ENCODE results near the gene ILK. TPM values are rescaled to one million over a fixed set of nuclear protein-coding genes. Genes with fewer than 3 reads are reported as not detected.

Gene ILK
- total and polyA plus RNA-seq, 2 of the 13 experiments (the other 11 are each of a cell fraction or from before 2014, with no cell fraction given): 70.3 to 108 TPM

GRCh38 chr11:6619004-6619745 lies 15.6 kb downstream of the ILK start, which contains the start of gene TPP1 (continued):
- 0 out of 2 replicates have a peak, but pooled peaks have one; percentile 39 for TF ChIP-seq ZNF253 (CRISPR knock-in tag; IDR thresholded peaks at IDR 0.05; ENCODE audit: borderline replicate concordance)
- peak; percentile 69; the same call in 1 of the 2 replicates for TF ChIP-seq KMT2A (CRISPR knock-in tag; IDR thresholded peaks at IDR 0.05)
- TF ChIP-seq ZNF205 (CRISPR knock-in tag; IDR thresholded peaks at IDR 0.05): peak; percentile 67; the same call in 1 of the 2 replicates
- no peak for TF ChIP-seq NBN (conservative IDR thresholded peaks at IDR 0.05)
- TF ChIP-seq NR2F6 (IDR thresholded peaks at IDR 0.05): no peak
- TF ChIP-seq NR2F6 (CRISPR knock-in tag; IDR thresholded peaks at IDR 0.05): peak; percentile 27; the same call in 1 of the 2 replicates
- no peak for TF ChIP-seq ZNF780A (CRISPR knock-in tag; IDR thresholded peaks at IDR 0.05)
- 0 out of 2 replicates have a peak, but pooled peaks have one; percentile 37 for TF ChIP-seq ETV5 (CRISPR knock-in tag; IDR thresholded peaks at IDR 0.05; ENCODE audit: borderline replicate concordance)
- no peak; the same call in 1 of the 2 replicates for TF ChIP-seq ZMAT3 (CRISPR knock-in tag; conservative IDR thresholded peaks at IDR 0.05)
- TF ChIP-seq, protein P1, sequence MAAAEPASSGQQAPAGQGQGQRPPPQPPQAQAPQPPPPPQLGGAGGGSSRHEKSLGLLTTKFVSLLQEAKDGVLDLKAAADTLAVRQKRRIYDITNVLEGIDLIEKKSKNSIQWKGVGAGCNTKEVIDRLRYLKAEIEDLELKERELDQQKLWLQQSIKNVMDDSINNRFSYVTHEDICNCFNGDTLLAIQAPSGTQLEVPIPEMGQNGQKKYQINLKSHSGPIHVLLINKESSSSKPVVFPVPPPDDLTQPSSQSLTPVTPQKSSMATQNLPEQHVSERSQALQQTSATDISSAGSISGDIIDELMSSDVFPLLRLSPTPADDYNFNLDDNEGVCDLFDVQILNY (CRISPR knock-in tag; conservative IDR thresholded peaks at IDR 0.05): no peak
- peak; percentile 96 for TF ChIP-seq CREM (IDR thresholded peaks at IDR 0.05)
- peak; percentile 52; the same call in 1 of the 2 replicates for TF ChIP-seq CREM (CRISPR knock-in tag; IDR thresholded peaks at IDR 0.05)
- TF ChIP-seq, protein P2, sequence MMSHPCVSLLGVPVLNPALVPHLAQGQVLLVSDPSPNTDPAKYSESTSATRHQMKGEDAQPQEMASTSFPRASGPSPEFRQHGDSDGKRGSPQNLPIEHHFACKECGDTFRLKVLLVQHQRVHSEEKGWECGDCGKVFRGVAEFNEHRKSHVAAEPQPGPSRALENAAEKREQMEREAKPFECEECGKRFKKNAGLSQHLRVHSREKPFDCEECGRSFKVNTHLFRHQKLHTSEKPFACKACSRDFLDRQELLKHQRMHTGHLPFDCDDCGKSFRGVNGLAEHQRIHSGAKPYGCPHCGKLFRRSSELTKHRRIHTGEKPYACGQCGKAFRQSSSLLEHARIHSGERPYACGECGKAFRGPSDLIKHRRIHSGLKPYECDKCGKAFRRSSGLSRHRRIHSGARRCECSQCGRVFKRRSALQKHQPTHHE (CRISPR knock-in tag; IDR thresholded peaks at IDR 0.05; ENCODE audit: borderline replicate concordance): 0 out of 2 replicates have a peak, but pooled peaks have one; percentile 70
- no peak for TF ChIP-seq GFI1 (CRISPR knock-in tag; IDR thresholded peaks at IDR 0.05; ENCODE audit: borderline replicate concordance)
- no peak for TF ChIP-seq ZNF431 (CRISPR knock-in tag; IDR thresholded peaks at IDR 0.05; ENCODE audit: borderline replicate concordance, low read depth)
- TF ChIP-seq POLR2A (IDR thresholded peaks at IDR 0.05; ENCODE audit: insufficient read depth in 1 of 2, low read depth in 2 of 2, low read length in 2 of 2): peak; percentile 81 to 88
- TF ChIP-seq ZNF607 (CRISPR knock-in tag; IDR thresholded peaks at IDR 0.05; ENCODE audit: borderline replicate concordance): no peak
